Activated naive CD4-positive, alpha-beta T cell treated with Interleukin-2 at 50 U/mL for 16 hours (primary cell): ENCODE results near the gene CHMP2A.
"Not testable (repeated sequence)": the region's sequence is repeated elsewhere in the genome, so short reads cannot be mapped to it uniquely, and the experiment has no call there.

Source experiments
- DNase-seq: peaks from one replicate; pipeline ENCODE4 v3.0.0-alpha.2; 2020

CHMP2A gene

GRCh38 chr19:58510084-58510862 is 44.6 kb downstream of the CHMP2A start:
- DNase-seq = no peak

GRCh38 chr19:58509731-58510083 is 45.2 kb downstream of the CHMP2A start:
- DNase-seq = no peak

DNA sequence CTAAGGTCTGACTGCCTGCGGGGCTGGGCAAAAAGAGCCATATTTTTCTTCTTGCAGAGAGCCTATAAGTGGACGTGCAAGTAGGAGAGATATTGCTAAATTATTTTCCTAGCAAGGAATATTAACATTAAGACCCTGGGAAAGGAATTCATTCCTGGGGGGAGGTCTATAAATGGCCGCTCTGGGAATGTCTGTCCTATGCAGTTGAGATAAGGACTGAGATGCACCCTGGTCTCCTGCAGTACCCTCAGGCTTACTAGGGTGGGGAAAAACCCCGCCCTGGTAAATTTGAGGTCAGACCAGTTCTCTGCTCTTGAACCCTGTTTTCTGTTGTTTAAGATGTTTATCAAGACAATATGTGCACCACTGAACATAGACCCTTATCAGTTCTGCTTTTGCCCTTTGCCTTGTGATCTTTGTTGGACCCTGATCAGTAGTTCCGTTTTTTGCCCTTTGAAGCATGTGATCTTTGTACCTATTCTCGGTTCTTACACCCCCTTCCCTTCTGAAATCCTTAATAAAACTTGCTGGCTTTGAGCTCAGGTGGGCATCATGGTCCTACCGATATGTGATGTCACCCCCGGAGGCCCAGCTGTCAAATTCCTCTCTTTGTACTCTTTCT is 47.2 kb downstream of the CHMP2A start:
- not testable (repeated sequence) for DNase-seq
